Measurements from ENCODE around the gene SPCS1.

SPCS1 gene

DNA sequence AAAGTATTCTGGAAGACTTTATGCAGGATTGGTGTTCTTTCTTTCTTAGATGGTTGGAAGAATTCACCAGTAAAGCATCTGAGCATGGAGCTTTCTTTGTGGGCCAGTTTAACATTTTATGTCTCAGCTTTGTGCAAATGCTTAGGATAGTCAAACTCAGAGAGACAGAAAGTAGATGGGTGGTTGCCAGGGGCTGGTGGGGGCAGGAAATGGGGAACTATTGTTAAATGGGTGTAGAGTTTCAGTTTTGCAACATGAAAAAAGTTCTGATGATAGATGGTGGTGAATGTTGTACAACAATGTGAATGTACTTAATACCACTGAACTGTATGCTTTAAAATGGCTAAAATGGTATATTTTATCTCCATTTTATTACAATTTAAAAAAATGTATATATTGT is 24.8 kb downstream of the SPCS1 start:
- no peak for DNase-seq (ENCODE audit: low read depth, low spot score)

- no peak for DNase-seq (ENCODE audit: low read depth, low spot score)
These were observed 25.7 kb downstream of the SPCS1 start for GRCh38 chr3:52731590-52731989.

GRCh38 chr3:52733256-52733891 is 27.5 kb downstream of the SPCS1 start:
- DNase-seq (ENCODE audit: low read depth, low spot score) = no peak

- no peak for DNase-seq (ENCODE audit: low read depth, low spot score)
These were observed 33.8 kb downstream of the SPCS1 start for GRCh38 chr3:52739730-52740129.

DNA sequence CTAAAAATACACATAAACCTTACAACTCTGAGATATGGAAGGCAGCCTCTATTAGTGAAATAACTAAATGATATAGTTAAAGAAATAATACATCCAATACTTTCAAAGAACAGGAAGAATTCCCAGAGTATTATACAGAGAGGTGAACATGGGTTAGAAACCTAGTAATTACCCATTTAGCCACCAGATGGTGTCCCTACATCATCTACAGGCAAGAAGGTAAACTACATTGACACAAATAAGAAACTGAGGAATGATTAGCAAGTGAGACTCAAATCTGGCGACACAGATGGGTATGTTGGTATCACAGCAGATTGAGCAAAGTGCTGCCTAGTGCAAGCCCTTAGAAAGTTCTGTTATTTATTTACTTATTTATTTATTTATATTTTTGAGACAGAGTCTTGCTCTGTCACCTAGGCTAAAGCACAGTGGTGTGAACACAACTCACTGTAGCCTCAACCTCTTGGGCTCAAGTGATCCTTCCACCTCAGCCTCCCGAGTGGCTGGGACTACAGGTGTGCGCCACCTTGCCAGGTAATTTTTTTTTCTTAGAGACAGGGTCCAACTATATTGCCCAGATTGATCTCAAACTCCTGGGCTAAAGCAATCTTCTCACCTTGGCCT is 36.6 kb downstream of the SPCS1 start:
- DNase-seq (ENCODE audit: low read depth, low spot score) = peak; percentile 9

- DNase-seq (ENCODE audit: low read depth, low spot score) = no peak
These were observed 37.2 kb downstream of the SPCS1 start for GRCh38 chr3:52743152-52743551.

DNA sequence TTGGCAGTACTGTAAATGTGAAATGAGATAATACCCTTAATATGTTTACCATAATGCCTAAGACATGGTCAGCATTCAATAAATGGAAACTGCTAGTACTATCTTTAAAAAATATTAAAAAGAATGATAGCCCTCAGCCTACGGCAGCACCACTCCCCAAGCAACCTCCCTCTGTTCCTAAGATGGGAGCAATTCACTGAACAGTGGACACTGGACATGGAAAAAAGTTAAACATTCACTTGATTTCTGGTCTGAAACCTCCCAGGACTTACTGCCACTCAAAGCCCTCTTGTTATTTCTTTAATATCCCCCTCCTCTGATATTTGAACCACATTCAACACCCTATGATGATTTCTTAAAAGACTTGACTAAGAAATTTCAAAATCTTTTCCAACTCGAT is 37.8 kb downstream of the SPCS1 start:
- no peak for DNase-seq (ENCODE audit: low read depth, low spot score)

- no peak for DNase-seq (ENCODE audit: low read depth, low spot score)
These were observed 46.2 kb downstream of the SPCS1 start for GRCh38 chr3:52752045-52752660.

- no peak for DNase-seq (ENCODE audit: low read depth, low spot score)
These were observed 48.5 kb downstream of the SPCS1 start for GRCh38 chr3:52754373-52754772.

GRCh38 chr3:52756141-52756540 is 50.2 kb downstream of the SPCS1 start:
- no peak for DNase-seq (ENCODE audit: low read depth, low spot score)
